Lower lobe of right lung (tissue), 2 donors: ENCODE measurements around the gene DENND4A. TPM values are rescaled to one million over a fixed set of nuclear protein-coding genes. Genes with fewer than 3 reads are reported as not detected.

Experiments
- ATAC-seq, 2 donors: fragments of 200-7000 bp; cut with Tn5 transposase; one replicate each; pipeline ENCODE4 v1.9.1; 2020 to 2022; ENCODE audit warnings: mild to moderate bottlenecking in 2 of 2, moderate library complexity in 2 of 2
- DNase-seq: peaks from one replicate; pipeline ENCODE4 v3.0.0-alpha.2; 2020
- H3K27ac ChIP-seq: fragments of 200-600 bp; one replicate; pipeline ENCODE4 v1.8.0; 2022
- H3K27me3 ChIP-seq: fragments of 200-600 bp; one replicate; pipeline ENCODE4 v1.8.0; 2022; ENCODE audit warnings: low read depth
- H3K36me3 ChIP-seq: fragments of 200-600 bp; one replicate; pipeline ENCODE4 v1.8.0; 2022; ENCODE audit warnings: mild to moderate bottlenecking
- H3K4me1 ChIP-seq: fragments of 200-600 bp; one replicate; pipeline ENCODE4 v1.8.0; 2022
- H3K4me3 ChIP-seq: fragments of 200-600 bp; one replicate; pipeline ENCODE4 v1.8.0; 2022; ENCODE audit warnings: mild to moderate bottlenecking
- H3K9me3 ChIP-seq: fragments of 200-600 bp; one replicate; pipeline ENCODE4 v1.8.0; 2022
- CTCF ChIP-seq: fragments of 200-600 bp; IDR thresholded peaks from one replicate; pipeline ENCODE4 v1.8.0; 2022; ENCODE audit warnings: antibody characterized with exemption, mild to moderate bottlenecking
- intact Hi-C: fragments of 100-400 bp; cut with DNase I; formaldehyde crosslinking; loops from one replicate; pipeline ENCODE4 v1.11.0; 2022
- total RNA-seq: library from RNA; stranded (reverse); fragmentation: NEBNext Ultra II Directional; extraction: Animal tissue kit (Norgen Biotek cat#: 25700); gene quantifications from one replicate; pipeline ENCODE4 v1.2.1, GENCODE V29; 2021
- donor health status: DM: no; HTN: yes; CAD: no; lungs with severe emphysema.

The DENND4A gene
- total RNA-seq, 1 donor from 2014 or later: 34.6 TPM

- no peaks in the 10 kb centered on the region for H3K4me1 ChIP-seq
- intact Hi-C loops: no loop called here
- no peaks in the 10 kb centered on the region for H3K9me3 ChIP-seq
- H3K27me3 ChIP-seq: no peaks in the 10 kb centered on the region
- TF ChIP-seq CTCF: no peak
- H3K27ac ChIP-seq: no peak overlapping the region
- no peak for ATAC-seq
- H3K4me3 ChIP-seq: no peak overlapping the region
- DNase-seq: no peak
- peaks cover 99% of the 10 kb centered on the region for H3K36me3 ChIP-seq
Measured at GRCh38 chr15:65659502-65660052, 132.5 kb downstream of the DENND4A start.

DNA sequence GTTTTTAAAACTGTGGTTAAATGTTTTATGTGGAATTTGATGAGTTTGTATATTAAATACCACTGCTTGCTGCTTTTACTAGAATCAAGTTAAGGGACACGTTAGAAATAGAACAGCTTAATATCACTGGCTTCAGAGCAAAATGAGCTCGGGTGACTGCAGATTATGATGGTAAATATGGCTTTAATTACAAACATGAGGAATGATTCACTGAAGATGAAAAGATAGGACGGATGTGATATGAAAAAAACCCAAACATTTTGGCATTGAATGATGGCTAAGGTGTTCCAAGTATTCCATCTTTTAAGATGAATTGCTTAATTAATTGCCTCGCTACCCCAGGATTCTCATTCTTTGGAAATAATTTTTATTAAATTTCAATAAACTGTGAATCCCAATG is 136.6 kb downstream of the DENND4A start:
- intact Hi-C loops: no loop called here
- Histone ChIP-seq H3K27ac (no peak overlapping the region), H3K4me3 (no peak overlapping the region), H3K27me3 (no peaks in the 10 kb centered on the region), H3K4me1 (no peaks in the 10 kb centered on the region), H3K9me3 (no peaks in the 10 kb centered on the region), H3K36me3 (peaks cover 86% of the 10 kb centered on the region)
- ATAC-seq (no peak), DNase-seq (no peak)
- no peak for TF ChIP-seq CTCF

- Histone ChIP-seq H3K27me3 (no peaks in the 10 kb centered on the region), H3K9me3 (no peaks in the 10 kb centered on the region), H3K36me3 (peaks cover 82% of the 10 kb centered on the region), H3K27ac (no peak overlapping the region), H3K4me3 (no peak overlapping the region), H3K4me1 (no peaks in the 10 kb centered on the region)
- DNase-seq (no peak), ATAC-seq (no peak)
- TF ChIP-seq CTCF: no peak
- intact Hi-C loops: no loop called here
Measured at GRCh38 chr15:65655026-65655425, 137.1 kb downstream of the DENND4A start.

DNA sequence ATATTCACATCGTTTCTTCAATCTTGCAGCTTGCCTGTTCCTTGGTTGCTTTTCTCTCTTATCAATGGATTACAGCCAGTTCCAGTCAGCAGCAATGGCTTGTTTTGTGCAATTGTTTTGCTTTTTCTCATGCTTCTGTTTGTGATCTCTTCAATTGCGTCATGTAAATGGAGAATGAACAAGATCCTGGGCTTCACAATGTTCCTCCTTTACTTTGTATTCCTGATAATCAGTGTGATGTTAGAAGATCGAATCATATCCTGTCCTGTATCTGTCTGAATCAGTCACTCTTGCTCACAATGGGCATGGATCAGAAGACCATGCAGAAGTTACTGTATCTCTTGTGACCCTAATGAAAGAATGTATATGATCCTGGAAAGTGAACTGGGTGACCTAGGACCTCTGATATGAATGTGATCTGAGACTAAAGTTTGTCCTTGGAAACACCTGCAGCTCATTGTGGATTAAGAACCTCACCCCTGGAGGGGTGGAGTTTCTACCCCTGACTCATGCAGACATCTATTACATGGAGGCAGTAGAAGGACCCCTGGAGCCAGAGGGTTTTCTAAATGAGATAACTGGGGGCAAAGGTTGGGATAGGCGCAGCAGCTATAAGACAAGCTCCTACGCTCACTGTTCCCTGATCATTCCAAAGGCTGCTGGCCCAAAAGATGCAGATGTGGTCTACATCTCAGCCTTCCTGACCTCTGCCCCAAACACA is 138.1 kb downstream of the DENND4A start:
- no peak for ATAC-seq
- Histone ChIP-seq H3K27ac (no peak overlapping the region), H3K4me3 (no peak overlapping the region), H3K9me3 (no peaks in the 10 kb centered on the region), H3K4me1 (no peaks in the 10 kb centered on the region), H3K36me3 (peaks cover 71% of the 10 kb centered on the region), H3K27me3 (no peaks in the 10 kb centered on the region)
- DNase-seq: no peak
- intact Hi-C loops: no loop called here
- TF ChIP-seq CTCF: no peak

- DNase-seq: no peak
- Histone ChIP-seq H3K4me1 (no peaks in the 10 kb centered on the region), H3K27ac (no peak overlapping the region), H3K4me3 (no peak overlapping the region), H3K9me3 (no peaks in the 10 kb centered on the region), H3K27me3 (no peaks in the 10 kb centered on the region), H3K36me3 (peaks cover 65% of the 10 kb centered on the region)
- TF ChIP-seq CTCF: no peak
- intact Hi-C loops: no loop called here
- ATAC-seq: no peak
Measured at GRCh38 chr15:65653341-65653740, 138.8 kb downstream of the DENND4A start.
